Brain microvascular endothelial cell (primary cell): ENCODE data around the gene GK2.

Experiments used
- DNase-seq: peaks from one replicate; pipeline ENCODE4 v3.0.0-alpha.2; 2020
- H3K27ac ChIP-seq: fragments of 250-450 bp; sonication (Bioruptor Pico); 2 replicates; pipeline ENCODE4 v1.5.1; 2020; ENCODE audit warnings: mild to moderate bottlenecking, moderate library complexity
- H3K27me3 ChIP-seq: fragments of 250-450 bp; sonication (Bioruptor Pico); replicated peaks from 2 replicates; pipeline ENCODE4 v1.5.1; 2020; ENCODE audit warnings: mild to moderate bottlenecking
- H3K36me3 ChIP-seq: fragments of 250-450 bp; sonication (Bioruptor Pico); replicated peaks from 2 replicates; pipeline ENCODE4 v1.5.1; 2020; ENCODE audit warnings: mild to moderate bottlenecking
- H3K4me3 ChIP-seq: 2 replicates; pipeline ENCODE4 v1.5.1; 2011; ENCODE audit warnings: low read depth, mild to moderate bottlenecking, control low read depth, low read length, moderate library complexity
- CTCF ChIP-seq: IDR thresholded peaks from 2 replicates; pipeline ENCODE4 v1.5.1; 2011; ENCODE audit warnings: low read depth, mild to moderate bottlenecking, moderate library complexity, low read length, control low read depth, inconsistent platforms; ENCODE audit errors: missing control alignments
- in situ Hi-C: cut with HindIII; loops from 2 replicates; pipeline ENCODE4 v1.10.0; 2017; ENCODE audit warnings: low sequenced_read_pairs, low pct_ligation_motif_present

Gene GK2

GRCh38 chr4:79421483-79421882, 13.5 kb upstream of the GK2 start:
- TF ChIP-seq CTCF = no peak
- in situ Hi-C loops = no loop called here
- Histone ChIP-seq H3K27me3 (no peaks in the 10 kb centered on the region), H3K4me3 (no peak overlapping the region), H3K27ac (no peak overlapping the region), H3K36me3 (no peaks in the 10 kb centered on the region)
- no peak for DNase-seq

- Histone ChIP-seq H3K27me3 (no peaks in the 10 kb centered on the region), H3K36me3 (no peaks in the 10 kb centered on the region), H3K4me3 (no peak overlapping the region), H3K27ac (no peak overlapping the region)
- in situ Hi-C loops = no loop called here
- TF ChIP-seq CTCF = no peak
- no peak for DNase-seq
Observed at GRCh38 chr4:79413886-79414285, 5.9 kb upstream of the GK2 start.

DNA sequence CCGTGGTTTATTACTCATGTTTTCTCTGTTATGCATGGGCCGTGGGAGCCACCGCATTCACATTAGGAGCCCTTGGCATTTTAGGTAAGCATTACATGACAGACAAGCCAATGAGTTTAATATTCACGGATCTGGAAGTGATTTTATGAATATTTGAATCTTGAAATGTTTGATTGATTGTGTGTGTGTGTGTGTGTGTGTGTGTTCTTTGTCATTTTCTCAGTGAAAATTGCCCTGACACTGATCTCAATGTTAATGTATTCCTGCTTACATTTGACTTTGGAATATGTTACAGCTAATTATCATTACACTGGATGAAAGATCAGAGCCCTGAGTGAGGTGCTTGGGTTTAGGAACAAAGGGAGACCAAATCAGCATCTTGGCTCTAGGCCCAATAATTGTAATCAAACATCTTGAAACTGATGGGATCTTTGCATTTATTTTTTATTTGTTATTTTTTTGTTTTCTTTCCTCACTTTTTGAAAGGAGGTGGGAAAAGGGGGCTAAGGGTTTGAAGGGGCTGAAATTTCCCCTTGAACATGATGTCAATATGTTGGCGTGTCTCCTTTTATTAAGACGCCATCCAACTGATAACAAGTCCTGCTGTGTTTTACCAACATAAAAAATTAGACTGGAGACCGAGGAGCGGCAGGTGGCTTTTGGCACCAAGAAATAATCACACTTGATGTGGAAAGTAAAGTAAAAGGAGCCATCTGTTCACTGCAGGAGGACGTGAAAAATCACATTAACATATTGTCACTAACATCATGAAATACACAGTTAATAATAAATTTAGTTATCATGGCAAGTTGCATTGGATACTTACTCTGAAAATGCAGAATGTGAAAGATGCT, 5.2 kb upstream of the GK2 start:
- no peak for DNase-seq
- Histone ChIP-seq H3K36me3 (no peaks in the 10 kb centered on the region), H3K27ac (no peak overlapping the region), H3K4me3 (no peak overlapping the region), H3K27me3 (no peaks in the 10 kb centered on the region)
- no peak for TF ChIP-seq CTCF
- in situ Hi-C loops = no loop called here

DNA sequence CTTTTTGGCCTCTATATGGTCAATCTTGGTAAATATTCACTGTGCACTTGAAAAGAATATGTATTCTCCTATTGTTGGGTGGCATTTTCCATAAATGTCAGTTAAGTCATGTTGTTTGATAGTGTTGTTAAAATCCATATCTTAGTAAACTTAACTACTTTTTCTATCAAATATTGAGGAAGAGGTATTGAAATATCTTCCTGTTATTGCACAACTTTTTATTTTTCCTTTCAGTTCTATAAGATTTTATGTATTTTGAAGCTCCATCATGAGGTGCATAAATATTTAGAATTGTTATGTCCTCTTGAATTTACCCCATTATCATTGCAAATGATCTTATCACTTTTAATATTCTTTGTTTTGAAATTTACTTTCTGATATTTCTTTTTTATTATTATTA, 3.4 kb downstream of the GK2 start:
- no peak overlapping the region for H3K4me3 ChIP-seq
- no peaks in the 10 kb centered on the region for H3K27me3 ChIP-seq
- H3K36me3 ChIP-seq = no peaks in the 10 kb centered on the region
- in situ Hi-C loops = no loop called here
- H3K27ac ChIP-seq = no peak overlapping the region
- TF ChIP-seq CTCF = no peak
- no peak for DNase-seq

- in situ Hi-C loops = no loop called here
- no peak for TF ChIP-seq CTCF
- Histone ChIP-seq H3K4me3 (no peak overlapping the region), H3K27me3 (no peaks in the 10 kb centered on the region), H3K36me3 (no peaks in the 10 kb centered on the region), H3K27ac (no peak overlapping the region)
- no peak for DNase-seq
Observed at GRCh38 chr4:79403356-79403755, 4.7 kb downstream of the GK2 start.
